DND-41 (cell line): ENCODE data around the gene ZNF337.

Source experiments
- EZH2 ChIP-seq: IDR thresholded peaks from 3 replicates; pipeline ENCODE4 v1.6.1; 2012; ENCODE audit warnings: borderline replicate concordance, low read depth, mild to moderate bottlenecking, moderate library complexity, low read length, inconsistent platforms; ENCODE audit not compliant: severe bottlenecking
- TF ChIP-seq, protein P1 (sequence below): IDR thresholded peaks from 2 replicates; pipeline ENCODE4 v1.5.1; 2012; ENCODE audit warnings: borderline replicate concordance, low read length, moderate library complexity, mild to moderate bottlenecking; ENCODE audit not compliant: poor library complexity, severe bottlenecking; ENCODE audit errors: extremely low read depth

- TF ChIP-seq, protein P1, sequence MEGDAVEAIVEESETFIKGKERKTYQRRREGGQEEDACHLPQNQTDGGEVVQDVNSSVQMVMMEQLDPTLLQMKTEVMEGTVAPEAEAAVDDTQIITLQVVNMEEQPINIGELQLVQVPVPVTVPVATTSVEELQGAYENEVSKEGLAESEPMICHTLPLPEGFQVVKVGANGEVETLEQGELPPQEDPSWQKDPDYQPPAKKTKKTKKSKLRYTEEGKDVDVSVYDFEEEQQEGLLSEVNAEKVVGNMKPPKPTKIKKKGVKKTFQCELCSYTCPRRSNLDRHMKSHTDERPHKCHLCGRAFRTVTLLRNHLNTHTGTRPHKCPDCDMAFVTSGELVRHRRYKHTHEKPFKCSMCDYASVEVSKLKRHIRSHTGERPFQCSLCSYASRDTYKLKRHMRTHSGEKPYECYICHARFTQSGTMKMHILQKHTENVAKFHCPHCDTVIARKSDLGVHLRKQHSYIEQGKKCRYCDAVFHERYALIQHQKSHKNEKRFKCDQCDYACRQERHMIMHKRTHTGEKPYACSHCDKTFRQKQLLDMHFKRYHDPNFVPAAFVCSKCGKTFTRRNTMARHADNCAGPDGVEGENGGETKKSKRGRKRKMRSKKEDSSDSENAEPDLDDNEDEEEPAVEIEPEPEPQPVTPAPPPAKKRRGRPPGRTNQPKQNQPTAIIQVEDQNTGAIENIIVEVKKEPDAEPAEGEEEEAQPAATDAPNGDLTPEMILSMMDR: no peak
- no peak for TF ChIP-seq EZH2
Observed at GRCh38 chr20:25744261-25744660, 47.6 kb upstream of the ZNF337 start.
